HEK293 (cell line): Measurements from ENCODE around the gene MRPL23.

Source experiments
- CTCF ChIA-PET: fragments of 350-600 bp; formaldehyde crosslinking; extraction: SDS; loops from one replicate; lab custom pipeline; 2021; ENCODE audit warnings: antibody characterized with exemption; lab: Yijun Ruan, JAX
- POLR2A ChIA-PET: fragments of 300-600 bp; formaldehyde crosslinking; extraction: SDS; loops from one replicate; lab custom pipeline; 2020; ENCODE audit warnings: antibody characterized with exemption, inconsistent platforms; lab: Yijun Ruan, JAX
- H3K27ac ChIP-seq: fragments of 200-500 bp; sonication (Bioruptor generic); 2 replicates; pipeline ENCODE4 v1.5.1; 2014; ENCODE audit warnings: low read depth, low read length, control low read depth, inconsistent platforms; ENCODE audit errors: extremely low read depth
- H3K36me3 ChIP-seq, 2 experiments: fragments of 200-500 bp in 1 of 2; sonication (Bioruptor generic) in 1 of 2; 1 replicate in 1 of 2; 2 replicates in 1 of 2; pipeline ENCODE4 v1.5.1; 2014 to 2017; ENCODE audit warnings: inconsistent platforms in 2 of 2, low read length in 2 of 2; ENCODE audit not compliant: control insufficient read depth in 2 of 2, insufficient read depth in 1 of 2
- H3K4me1 ChIP-seq: fragments of 200-500 bp; sonication (Bioruptor generic); 2 replicates; pipeline ENCODE4 v1.5.1; 2014; ENCODE audit warnings: mild to moderate bottlenecking, low read length, inconsistent platforms; ENCODE audit not compliant: control insufficient read depth, insufficient read depth
- H3K4me3 ChIP-seq: 2 replicates; pipeline ENCODE4 v1.5.1; 2011; ENCODE audit warnings: low read depth, mild to moderate bottlenecking, control low read depth, low read length, moderate library complexity
- H3K9me3 ChIP-seq: fragments of 200-500 bp; sonication (Bioruptor generic); 2 replicates; pipeline ENCODE4 v1.5.1; 2014; ENCODE audit warnings: low read depth, low read length, inconsistent platforms; ENCODE audit not compliant: control insufficient read depth, insufficient read depth
- EGR2 ChIP-seq: fragments of 450-650 bp; formaldehyde crosslinking; IDR thresholded peaks from 2 replicates; pipeline ENCODE4 v1.5.1; 2016; ENCODE audit warnings: low read depth, missing biosample characterization, missing genetic modification characterization
- GFI1B ChIP-seq: fragments of 450-650 bp; formaldehyde crosslinking; IDR thresholded peaks from 2 replicates; pipeline ENCODE4 v1.5.1; 2016; ENCODE audit warnings: missing biosample characterization, missing genetic modification characterization
- HOXA7 ChIP-seq: sonication (generic); formaldehyde crosslinking; IDR thresholded peaks from 2 replicates; pipeline ENCODE4 v1.8.1; 2022; ENCODE audit warnings: missing genetic modification reagents, borderline replicate concordance
- KLF1 ChIP-seq: fragments of 450-650 bp; formaldehyde crosslinking; IDR thresholded peaks from 2 replicates; pipeline ENCODE4 v1.5.1; 2016; ENCODE audit warnings: missing biosample characterization, missing genetic modification characterization
- SETDB1 ChIP-seq: IDR thresholded peaks from one replicate; pipeline ENCODE4 v1.6.1; 2017; ENCODE audit warnings: mild to moderate bottlenecking, low read length, moderate library complexity, mixed read lengths; ENCODE audit not compliant: insufficient read length
- SP2 ChIP-seq: fragments of 450-650 bp; formaldehyde crosslinking; IDR thresholded peaks from 2 replicates; pipeline ENCODE4 v1.5.1; 2016; ENCODE audit warnings: missing biosample characterization, missing genetic modification characterization
- SP3 ChIP-seq: fragments of 450-650 bp; formaldehyde crosslinking; IDR thresholded peaks from 2 replicates; pipeline ENCODE4 v1.5.1; 2016; ENCODE audit warnings: missing biosample characterization, missing genetic modification characterization
- SP7 ChIP-seq: fragments of 450-650 bp; formaldehyde crosslinking; IDR thresholded peaks from 2 replicates; pipeline ENCODE4 v1.5.1; 2016; ENCODE audit warnings: missing biosample characterization, missing genetic modification characterization
- ZIC2 ChIP-seq: fragments of 450-650 bp; formaldehyde crosslinking; IDR thresholded peaks from 2 replicates; pipeline ENCODE4 v1.5.1; 2016; ENCODE audit warnings: missing biosample characterization, missing genetic modification characterization
- ZNF157 ChIP-seq: fragments of 450-650 bp; formaldehyde crosslinking; IDR thresholded peaks from 2 replicates; pipeline ENCODE4 v1.5.1; 2016; ENCODE audit warnings: missing biosample characterization, missing genetic modification characterization
- ZNF16 ChIP-seq: fragments of 450-650 bp; formaldehyde crosslinking; IDR thresholded peaks from 2 replicates; pipeline ENCODE4 v1.5.1; 2016; ENCODE audit warnings: low read depth, missing biosample characterization, missing genetic modification characterization
- ZNF175 ChIP-seq: fragments of 450-650 bp; formaldehyde crosslinking; IDR thresholded peaks from 2 replicates; pipeline ENCODE4 v1.5.1; 2016; ENCODE audit warnings: missing biosample characterization, missing genetic modification characterization
- ZNF223 ChIP-seq: fragments of 450-650 bp; formaldehyde crosslinking; IDR thresholded peaks from 2 replicates; pipeline ENCODE4 v1.5.1; 2016; ENCODE audit warnings: missing biosample characterization, missing genetic modification characterization
- ZNF23 ChIP-seq: fragments of 450-650 bp; formaldehyde crosslinking; IDR thresholded peaks from 2 replicates; pipeline ENCODE4 v1.5.1; 2016; ENCODE audit warnings: missing biosample characterization, missing genetic modification characterization, borderline replicate concordance
- ZNF26 ChIP-seq: fragments of 450-650 bp; formaldehyde crosslinking; IDR thresholded peaks from 2 replicates; pipeline ENCODE4 v1.5.1; 2016; ENCODE audit warnings: missing biosample characterization, missing genetic modification characterization
- ZNF266 ChIP-seq: fragments of 450-650 bp; formaldehyde crosslinking; IDR thresholded peaks from 2 replicates; pipeline ENCODE4 v1.5.1; 2016; ENCODE audit warnings: missing biosample characterization, missing genetic modification characterization, low read depth
- ZNF514 ChIP-seq: fragments of 450-650 bp; formaldehyde crosslinking; IDR thresholded peaks from 2 replicates; pipeline ENCODE4 v1.5.1; 2016; ENCODE audit warnings: missing biosample characterization, missing genetic modification characterization
- ZNF571 ChIP-seq: fragments of 450-650 bp; formaldehyde crosslinking; IDR thresholded peaks from 2 replicates; pipeline ENCODE4 v1.5.0; 2017; ENCODE audit warnings: missing biosample characterization, missing genetic modification characterization
- ZNF623 ChIP-seq: fragments of 450-650 bp; formaldehyde crosslinking; IDR thresholded peaks from 2 replicates; pipeline ENCODE4 v1.5.1; 2016; ENCODE audit warnings: missing biosample characterization, missing genetic modification characterization
- ZNF624 ChIP-seq: fragments of 450-650 bp; formaldehyde crosslinking; IDR thresholded peaks from 2 replicates; pipeline ENCODE4 v1.5.1; 2017; ENCODE audit warnings: missing biosample characterization, missing genetic modification characterization
- ZNF701 ChIP-seq: fragments of 450-650 bp; formaldehyde crosslinking; IDR thresholded peaks from 2 replicates; pipeline ENCODE4 v1.5.1; 2016; ENCODE audit warnings: missing biosample characterization, missing genetic modification characterization
- ZNF837 ChIP-seq: fragments of 450-650 bp; formaldehyde crosslinking; IDR thresholded peaks from 2 replicates; pipeline ENCODE4 v1.5.1; 2016; ENCODE audit warnings: missing biosample characterization, missing genetic modification characterization
- ZSCAN18 ChIP-seq: fragments of 450-650 bp; formaldehyde crosslinking; IDR thresholded peaks from 2 replicates; pipeline ENCODE4 v1.5.1; 2016; ENCODE audit warnings: missing biosample characterization, missing genetic modification characterization
- TF ChIP-seq, protein P1 (sequence below): fragments of 450-650 bp; formaldehyde crosslinking; IDR thresholded peaks from 2 replicates; pipeline ENCODE4 v1.5.1; 2016; ENCODE audit warnings: missing biosample characterization, missing genetic modification characterization

The MRPL23 gene

DNA sequence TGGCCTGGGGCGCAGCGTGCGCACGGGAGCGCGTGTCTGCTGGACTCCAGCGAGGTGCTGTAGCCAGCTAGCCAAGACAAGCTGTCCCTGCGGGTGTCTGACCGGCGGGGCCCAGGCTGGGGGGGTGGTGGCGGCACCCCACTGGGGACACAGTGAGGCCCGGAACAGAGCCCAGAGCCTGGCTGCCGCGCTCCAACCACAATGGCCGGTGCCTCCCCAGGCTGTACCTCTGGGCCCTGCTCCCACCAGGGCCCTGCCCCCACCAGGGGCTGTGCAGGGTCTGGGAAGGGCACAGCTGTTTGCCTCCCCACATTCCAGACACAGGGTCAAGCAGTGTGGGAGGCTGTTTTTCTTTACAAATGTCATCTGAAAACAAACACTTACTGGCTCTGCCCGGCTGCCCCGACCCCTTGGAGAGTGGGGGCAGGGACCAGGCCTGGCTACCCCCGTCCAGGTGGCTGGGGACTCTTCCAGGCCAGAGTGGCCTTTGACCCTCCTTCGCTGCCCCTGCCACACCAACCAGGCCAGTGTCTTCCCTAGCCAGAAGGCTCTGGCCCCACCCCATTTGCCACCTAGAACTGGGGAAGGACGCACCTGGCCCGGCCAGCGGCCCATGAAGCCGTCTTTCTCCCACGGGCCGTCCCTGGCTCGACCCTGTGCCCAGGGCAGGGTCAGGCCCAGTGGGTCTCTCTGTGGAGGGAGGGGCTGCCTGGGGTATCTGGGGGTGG lies 35.9 kb downstream of the MRPL23 start:
- CTCF ChIA-PET: interaction anchor here (0.6 to 0.7 kb wide), 3 partner anchors 11 to 418 kb away, joined by 3 read pairs; partner anchors contain the start of gene TSSC4
- H3K9me3 ChIP-seq: no peaks in the 10 kb centered on the region
- H3K36me3 ChIP-seq: no peaks in the 10 kb centered on the region
- H3K4me1 ChIP-seq: no peaks in the 10 kb centered on the region
- no peak for TF ChIP-seq ZNF701 (tag by site-specific recombination)
- no peak for TF ChIP-seq SETDB1
- H3K27ac ChIP-seq: no peak overlapping the region
- no peak overlapping the region for H3K4me3 ChIP-seq
- POLR2A ChIA-PET: no interaction called here

- no peaks in the 10 kb centered on the region for H3K9me3 ChIP-seq
- no peaks in the 10 kb centered on the region for H3K36me3 ChIP-seq
- CTCF ChIA-PET: interaction anchor here (0.6 to 1.1 kb wide), 3 partner anchors 11 to 417 kb away, joined by 3 read pairs; partner anchors contain the start of gene TSSC4
- H3K4me3 ChIP-seq: no peak overlapping the region
- H3K27ac ChIP-seq: no peak overlapping the region
- TF ChIP-seq KLF1 (tag by site-specific recombination) (peak; percentile 52), HOXA7 (CRISPR knock-in tag) (no peak), ZNF266 (no peak)
- no peaks in the 10 kb centered on the region for H3K4me1 ChIP-seq
- POLR2A ChIA-PET: no interaction called here
Observed at GRCh38 chr11:1983601-1983961, 36.4 kb downstream of the MRPL23 start.

DNA sequence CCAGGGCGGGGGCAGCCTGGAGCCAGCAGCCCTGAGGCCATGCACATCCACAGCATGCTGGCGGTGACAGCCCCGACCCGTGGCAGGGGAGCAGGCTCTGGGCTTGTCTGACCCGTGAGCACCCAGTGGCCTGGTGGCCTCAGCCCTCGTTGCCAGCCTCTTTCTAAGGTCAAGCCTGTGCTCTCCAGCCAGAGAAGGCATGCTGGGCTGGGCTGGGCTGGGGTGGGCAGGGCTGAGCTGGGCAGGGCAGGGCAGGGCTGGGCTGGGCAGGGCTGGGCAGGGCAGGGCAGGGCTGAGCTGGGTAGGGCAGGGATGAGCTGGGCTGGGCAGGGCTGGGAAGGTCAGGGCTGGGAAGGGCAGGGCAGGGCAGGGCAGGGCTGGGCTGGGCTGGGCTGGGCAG lies 39.9 kb downstream of the MRPL23 start:
- Histone ChIP-seq H3K9me3 (no peaks in the 10 kb centered on the region), H3K27ac (no peak overlapping the region), H3K4me3 (no peak overlapping the region), H3K4me1 (no peaks in the 10 kb centered on the region), H3K36me3 (no peaks in the 10 kb centered on the region)
- POLR2A ChIA-PET: no interaction called here
- CTCF ChIA-PET: no interaction called here
- TF ChIP-seq ZIC2 (tag by site-specific recombination) (no peak), ZNF223 (tag by site-specific recombination) (no peak), ZSCAN18 (no peak), SP3 (tag by site-specific recombination) (no peak), ZNF623 (no peak), EGR2 (tag by site-specific recombination) (no peak), ZNF837 (tag by site-specific recombination) (no peak), ZNF157 (tag by site-specific recombination) (no peak), ZNF514 (no peak)
- TF ChIP-seq, protein P1, sequence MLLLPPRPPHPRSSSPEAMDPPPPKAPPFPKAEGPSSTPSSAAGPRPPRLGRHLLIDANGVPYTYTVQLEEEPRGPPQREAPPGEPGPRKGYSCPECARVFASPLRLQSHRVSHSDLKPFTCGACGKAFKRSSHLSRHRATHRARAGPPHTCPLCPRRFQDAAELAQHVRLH (tag by site-specific recombination): no peak

GRCh38 chr11:1988174-1988573 lies 41.0 kb downstream of the MRPL23 start:
- Histone ChIP-seq H3K4me3 (no peak overlapping the region), H3K4me1 (no peaks in the 10 kb centered on the region), H3K27ac (no peak overlapping the region), H3K9me3 (no peaks in the 10 kb centered on the region), H3K36me3 (no peaks in the 10 kb centered on the region)
- POLR2A ChIA-PET: no interaction called here
- CTCF ChIA-PET: interaction anchor here (0.6 to 0.7 kb wide), 2 partner anchors 11 to 128 kb away, joined by 5 to 7 read pairs; no protein-coding TSS in a partner anchor
- TF ChIP-seq ZNF514: no peak
- no peak for TF ChIP-seq ZNF16
- no peak for TF ChIP-seq ZNF571 (tag by site-specific recombination)
- no peak for TF ChIP-seq SP2
- TF ChIP-seq SP7: no peak
- no peak for TF ChIP-seq GFI1B (tag by site-specific recombination)
- no peak for TF ChIP-seq ZIC2 (tag by site-specific recombination)
- TF ChIP-seq ZNF624: no peak
- no peak for TF ChIP-seq ZNF26 (tag by site-specific recombination)
- TF ChIP-seq ZNF175: no peak
- no peak for TF ChIP-seq ZNF23 (tag by site-specific recombination)
- TF ChIP-seq, all 188 proteins: peak for 0
